Esophagus muscularis mucosa (tissue), 4 donors: ENCODE measurements around the gene CDCA7L. TPM values are rescaled to one million over a fixed set of nuclear protein-coding genes. Genes with fewer than 3 reads are reported as not detected.
A peak's percentile ranks its signal among the peaks of the same experiment; 100 is the strongest.

ENCODE experiments used
- DNase-seq: peaks from one replicate; pipeline ENCODE4 v3.0.0-alpha.2; 2017; ENCODE audit errors: extremely low spot score
- H3K27ac ChIP-seq, 4 donors: fragments of 200-600 bp; sonication (generic); replicated peaks in 1 of 4; 1 replicate in 3 of 4; 2 replicates in 1 of 4; pipeline ENCODE4 v1.5.1; 2016 to 2019; ENCODE audit warnings: mild to moderate bottlenecking in 1 of 4
- H3K27me3 ChIP-seq, 4 donors: fragments of 200-600 bp; sonication (generic); one replicate each; pipeline versions ENCODE4 v1.5.1 to v1.6.0; 2016 to 2019
- H3K36me3 ChIP-seq, 4 donors: fragments of 200-600 bp; sonication (generic); one replicate each; pipeline ENCODE4 v1.5.1; 2016 to 2019
- H3K4me1 ChIP-seq, 4 donors: fragments of 200-600 bp; sonication (generic); one replicate each; pipeline ENCODE4 v1.5.1; 2016 to 2019
- H3K4me3 ChIP-seq, 4 donors: fragments of 200-600 bp; sonication (generic); 1 replicate in 2 of 4; 2 replicates in 2 of 4; pipeline ENCODE4 v1.5.1; 2016 to 2019; ENCODE audit warnings: mild to moderate bottlenecking in 4 of 4, moderate library complexity in 1 of 4
- H3K9me3 ChIP-seq, 4 donors: fragments of 200-600 bp; sonication (generic); 1 replicate in 3 of 4; 2 replicates in 1 of 4; pipeline ENCODE4 v1.5.1; 2016 to 2019
- CTCF ChIP-seq, 3 experiments: fragments of 200-600 bp in 2 of 3; fragments of 450-650 bp in 1 of 3; sonication (generic) in 2 of 3; IDR thresholded peaks; one replicate each; pipeline ENCODE4 v1.5.1; 2017 to 2019; ENCODE audit warnings: antibody characterized with exemption in 3 of 3, mild to moderate bottlenecking in 2 of 3, moderate library complexity in 1 of 3
- EP300 ChIP-seq: sonication (generic); formaldehyde crosslinking; IDR thresholded peaks from one replicate; pipeline ENCODE4 v1.6.1; 2017; ENCODE audit warnings: antibody characterized with exemption
- POLR2A ChIP-seq: fragments of 450-650 bp; IDR thresholded peaks from one replicate; pipeline ENCODE4 v1.6.1; 2017; ENCODE audit warnings: antibody characterized with exemption, moderate library complexity, mild to moderate bottlenecking, low read depth
- POLR2AphosphoS5 ChIP-seq, 2 donors: sonication (generic); formaldehyde crosslinking; IDR thresholded peaks; one replicate each; pipeline ENCODE4 v1.6.1; 2017; ENCODE audit warnings: antibody characterized with exemption in 2 of 2
- WGBS: methylation state at CpG from one replicate; pipeline ENCODE4 v1.1.5; 2018; 5-methylcytosine and 5-hydroxymethylcytosine counted together
- intact Hi-C: fragments of 100-400 bp; cut with DNase I; formaldehyde crosslinking; loops from one replicate; pipeline ENCODE4 v1.15.1; 2023
- total RNA-seq, 4 donors: library from RNA; depleted of rRNA; stranded (reverse); fragments of >200 nt; gene quantifications; one replicate each; pipeline versions ENCODE4 v1.1.0 to v1.2.1, GENCODE V29; 2016

CDCA7L gene
- total RNA-seq, 4 donors from 2014 or later: 19.5 to 61.6 (median 25.2) TPM

GRCh38 chr7:21967598-21968003 lies 21.9 kb upstream of the CDCA7L start:
- H3K36me3 ChIP-seq: no peaks in the 10 kb centered on the region
- H3K27ac ChIP-seq: no peak overlapping the region
- no peaks in the 10 kb centered on the region for H3K4me1 ChIP-seq
- DNase-seq: no peak
- no peaks in the 10 kb centered on the region for H3K27me3 ChIP-seq
- WGBS: 56% methylated on average over 8 of the region's 8 CpGs
- intact Hi-C loops: loop anchor here (5.0 kb wide), 1 partner anchor 70 kb away; no protein-coding TSS in a partner anchor
- TF ChIP-seq CTCF (IDR thresholded peaks at IDR 0.05): no peak
- TF ChIP-seq EP300: no peak
- TF ChIP-seq POLR2AphosphoS5 (IDR thresholded peaks at IDR 0.05): no peak
- no peak for TF ChIP-seq POLR2A
- no peak overlapping the region for H3K4me3 ChIP-seq
- H3K9me3 ChIP-seq: no peaks in the 10 kb centered on the region

- 76% methylated on average over 1 of the region's 1 CpG for WGBS
- H3K4me1 ChIP-seq: no peaks in the 10 kb centered on the region
- DNase-seq: no peak
- no peak overlapping the region for H3K27ac ChIP-seq
- no peaks in the 10 kb centered on the region for H3K9me3 ChIP-seq
- no peak overlapping the region for H3K4me3 ChIP-seq
- intact Hi-C loops: loop anchor here (5.0 kb wide), 1 partner anchor 69 kb away; no protein-coding TSS in a partner anchor
- TF ChIP-seq POLR2AphosphoS5 (IDR thresholded peaks at IDR 0.05) (no peak), POLR2A (no peak), EP300 (no peak), CTCF (IDR thresholded peaks at IDR 0.05) (no peak)
- no peaks in the 10 kb centered on the region for H3K36me3 ChIP-seq
- no peaks in the 10 kb centered on the region for H3K27me3 ChIP-seq
Measured at GRCh38 chr7:21966271-21966670, 20.6 kb upstream of the CDCA7L start.

- Histone ChIP-seq H3K36me3 (no peaks in the 10 kb centered on the region), H3K27me3 (no peaks in the 10 kb centered on the region), H3K27ac (no peak overlapping the region), H3K4me3 (no peak overlapping the region), H3K9me3 (no peaks in the 10 kb centered on the region), H3K4me1 (no peaks in the 10 kb centered on the region)
- intact Hi-C loops: loop anchor here (5.0 kb wide), 1 partner anchor 68 kb away; no protein-coding TSS in a partner anchor
- 64% methylated on average over 1 of the region's 1 CpG for WGBS
- DNase-seq: no peak
- no peak for TF ChIP-seq POLR2A
- no peak for TF ChIP-seq EP300
- no peak for TF ChIP-seq POLR2AphosphoS5 (IDR thresholded peaks at IDR 0.05)
- TF ChIP-seq CTCF (IDR thresholded peaks at IDR 0.05): no peak
Measured at GRCh38 chr7:21965291-21965690, 19.6 kb upstream of the CDCA7L start.

- no peak for DNase-seq
- H3K4me1 ChIP-seq: no peaks in the 10 kb centered on the region
- H3K36me3 ChIP-seq: no peaks in the 10 kb centered on the region
- H3K27me3 ChIP-seq: no peaks in the 10 kb centered on the region
- WGBS: 86% methylated on average over 9 of the region's 9 CpGs
- TF ChIP-seq EP300: no peak
- no peak for TF ChIP-seq POLR2A
- no peak for TF ChIP-seq CTCF (IDR thresholded peaks at IDR 0.05)
- no peaks in the 10 kb centered on the region for H3K9me3 ChIP-seq
- no peak overlapping the region for H3K27ac ChIP-seq
- H3K4me3 ChIP-seq: no peak overlapping the region
- intact Hi-C loops: no loop called here
Measured at GRCh38 chr7:21962677-21963076, 17.0 kb upstream of the CDCA7L start.

GRCh38 chr7:21960922-21961321 lies 15.2 kb upstream of the CDCA7L start:
- Histone ChIP-seq H3K4me1 (no peaks in the 10 kb centered on the region), H3K27ac (no peak overlapping the region), H3K27me3 (no peaks in the 10 kb centered on the region), H3K9me3 (no peaks in the 10 kb centered on the region), H3K4me3 (no peak overlapping the region), H3K36me3 (no peaks in the 10 kb centered on the region)
- intact Hi-C loops: no loop called here
- 72% methylated on average over 3 of the region's 3 CpGs for WGBS
- no peak for TF ChIP-seq POLR2A
- no peak for TF ChIP-seq EP300
- TF ChIP-seq POLR2AphosphoS5 (IDR thresholded peaks at IDR 0.05): no peak
- TF ChIP-seq CTCF (IDR thresholded peaks at IDR 0.05): no peak
- peak; percentile 17 for DNase-seq
